Measurements from ENCODE around the gene TGFA. TPM values are rescaled to one million over a fixed set of nuclear protein-coding genes. Genes with fewer than 3 reads are reported as not detected.

Gene TGFA
- total RNA-seq, 2 experiments from 2014 or later, result 0.47 to 0.88 TPM

GRCh38 chr2:70557171-70557838 is 3.7 kb upstream of the TGFA start:
- TF ChIP-seq CTCF (IDR thresholded peaks at IDR 0.05), result no peak
- H3K4me1 ChIP-seq (ENCODE audit: insufficient read depth, low read length), result peaks cover 24% of the 10 kb centered on the region
- H3K9me3 ChIP-seq (ENCODE audit: control insufficient read depth in 1 of 2, insufficient read depth in 1 of 2, low read length in 2 of 2), result no peaks in the 10 kb centered on the region
- intact Hi-C loops (cut with DNase I, micrococcal nuclease), result loop anchor here in 1 of 2 experiments (5.0 kb wide), 1 partner anchor 60 kb away; no protein-coding TSS in a partner anchor
- H3K27ac Mint-ChIP-seq, result no peak overlapping the region
- H3K27me3 Mint-ChIP-seq, result peaks cover 40% of the 10 kb centered on the region
- ChIA-PET CTCF (interaction anchor here (1.0 to 1.3 kb wide), 2 partner anchors 11 to 391 kb away, joined by 3 read pairs; no protein-coding TSS in a partner anchor), POLR2A (interaction anchor here (1.4 kb wide), 1 partner anchor 63 kb away, joined by 3 read pairs; no protein-coding TSS in a partner anchor)
- ATAC-seq (ENCODE audit: poor library complexity) (no peak), DNase-seq (no peak)
- peaks cover 3 to 4% of the 10 kb centered on the region in 2 experiments for H3K27me3 ChIP-seq (ENCODE audit: control insufficient read depth in 1 of 2, insufficient read depth in 2 of 2, low read length in 2 of 2)
- H3K4me3 Mint-ChIP-seq, result no peak overlapping the region
- peaks cover 24% of the 10 kb centered on the region for H3K4me1 Mint-ChIP-seq (ENCODE audit: low read depth)
- no peaks in the 10 kb centered on the region for H3K36me3 Mint-ChIP-seq (ENCODE audit: low read depth)
- H3K9me3 Mint-ChIP-seq, result no peaks in the 10 kb centered on the region
- no peaks in the 10 kb centered on the region for H3K36me3 ChIP-seq (ENCODE audit: insufficient read depth, low read length)
- H3K27ac ChIP-seq (ENCODE audit: low read depth in 1 of 2, low read length in 2 of 2), result no peak overlapping the region
- H3K4me3 ChIP-seq (ENCODE audit: low read length), result no peak overlapping the region

GRCh38 chr2:70556608-70557007 is 3.0 kb upstream of the TGFA start:
- ATAC-seq (ENCODE audit: poor library complexity), result no peak

GRCh38 chr2:70554338-70554892 is 789 bp upstream of the TGFA start:
- ATAC-seq (ENCODE audit: poor library complexity) (no peak), DNase-seq (no peak)
- Mint-ChIP-seq H3K27ac (no peak overlapping the region), H3K4me3 (peak overlapping the region; percentile 82), H3K4me1 (ENCODE audit: low read depth) (peaks cover 34% of the 10 kb centered on the region), H3K36me3 (ENCODE audit: low read depth) (no peaks in the 10 kb centered on the region), H3K9me3 (no peaks in the 10 kb centered on the region), H3K27me3 (peaks cover 19% of the 10 kb centered on the region)
- CTCF ChIA-PET, result interaction anchor here (0.8 kb wide), 1 partner anchor 253 kb away, joined by 3 read pairs; the partner anchor contains the start of gene FAM136A
- Histone ChIP-seq H3K36me3 (ENCODE audit: insufficient read depth, low read length) (no peaks in the 10 kb centered on the region), H3K4me1 (ENCODE audit: insufficient read depth, low read length) (peaks cover 24% of the 10 kb centered on the region), H3K9me3 (ENCODE audit: control insufficient read depth in 1 of 2, insufficient read depth in 1 of 2, low read length in 2 of 2) (no peaks in the 10 kb centered on the region), H3K4me3 (ENCODE audit: low read length) (peak overlapping the region; percentile 65), H3K27ac (ENCODE audit: low read depth in 1 of 2, low read length in 2 of 2) (peak overlapping the region in 1 of 2 donors; percentile 17), H3K27me3 (ENCODE audit: control insufficient read depth in 1 of 2, insufficient read depth in 2 of 2, low read length in 2 of 2) (no peaks in the 10 kb centered on the region)
- POLR2A ChIA-PET, result no interaction called here
- intact Hi-C loops (cut with DNase I, micrococcal nuclease), result loop anchor here (5.0 kb wide), 2 partner anchors 93 to 212 kb away; no protein-coding TSS in a partner anchor
- no peak for TF ChIP-seq CTCF (IDR thresholded peaks at IDR 0.05)

More at GRCh38 chr2:70556608-70557007, 3.0 kb upstream of the TGFA start:
- Mint-ChIP-seq H3K36me3 (ENCODE audit: low read depth) (no peaks in the 10 kb centered on the region), H3K27ac (no peak overlapping the region), H3K4me1 (ENCODE audit: low read depth) (peaks cover 31% of the 10 kb centered on the region), H3K27me3 (peaks cover 35% of the 10 kb centered on the region), H3K9me3 (no peaks in the 10 kb centered on the region), H3K4me3 (no peak overlapping the region)
- Histone ChIP-seq H3K4me3 (ENCODE audit: low read length) (no peak overlapping the region), H3K27me3 (ENCODE audit: control insufficient read depth in 1 of 2, insufficient read depth in 2 of 2, low read length in 2 of 2) (peaks cover 3 to 4% of the 10 kb centered on the region in 2 experiments), H3K9me3 (ENCODE audit: control insufficient read depth in 1 of 2, insufficient read depth in 1 of 2, low read length in 2 of 2) (no peaks in the 10 kb centered on the region), H3K36me3 (ENCODE audit: insufficient read depth, low read length) (no peaks in the 10 kb centered on the region), H3K27ac (ENCODE audit: low read depth in 1 of 2, low read length in 2 of 2) (no peak overlapping the region), H3K4me1 (ENCODE audit: insufficient read depth, low read length) (peaks cover 24% of the 10 kb centered on the region)
- ChIA-PET POLR2A (no interaction called here), CTCF (interaction anchor here (1.3 kb wide), 1 partner anchor 392 kb away, joined by 3 read pairs; no protein-coding TSS in a partner anchor)
- no peak for DNase-seq
- TF ChIP-seq CTCF (IDR thresholded peaks at IDR 0.05), result no peak
- intact Hi-C loops (cut with DNase I, micrococcal nuclease), result loop anchor here in 1 of 2 experiments (5.0 kb wide), 1 partner anchor 61 kb away; no protein-coding TSS in a partner anchor
